Left cardiac atrium (tissue), 4 donors: ENCODE measurements around the gene PDGFD. TPM values are rescaled to one million over a fixed set of nuclear protein-coding genes. Genes with fewer than 3 reads are reported as not detected.

ENCODE experiments used
- ATAC-seq, 2 donors: fragments of 200-7000 bp; cut with Tn5 transposase; one replicate each; pipeline ENCODE4 v1.9.1; 2020; ENCODE audit warnings: mild to moderate bottlenecking in 2 of 2, moderate library complexity in 2 of 2
- DNase-seq: peaks from one replicate; pipeline ENCODE4 v3.0.0-alpha.2; 2020
- intact Hi-C, 2 donors: fragments of 100-400 bp; cut with DNase I; formaldehyde crosslinking; loops; one replicate each; pipeline versions ENCODE4 v1.14.1 to v1.15.1; 2022 to 2023
- total RNA-seq, 2 donors: library from RNA; stranded (reverse); fragmentation: NEBNext Ultra II Directional; extraction: Animal tissue kit (Norgen Biotek cat#: 25700); gene quantifications; one replicate each; pipeline ENCODE4 v1.2.1, GENCODE V29; 2021
- donor health status: DM: no; HTN: yes; CAD: no.
- donor health status: DM: no; HTN: yes; CAD: no; lungs with severe emphysema.
- donor health status: DM: yes; HTN: yes; CAD: no.
- donor health status: Dilated cardiomyopathy.

PDGFD gene
- total RNA-seq, 2 donors from 2014 or later: 8.7 to 17.3 TPM

GRCh38 chr11:103980108-103980507 lies 183.8 kb downstream of the PDGFD start:
- ATAC-seq: no peak

GRCh38 chr11:103978616-103979595 lies 185.0 kb downstream of the PDGFD start:
- intact Hi-C loops: no loop called here
- DNase-seq: no peak
- ATAC-seq: no peak

More at GRCh38 chr11:103980108-103980507, 183.8 kb downstream of the PDGFD start:
- intact Hi-C loops: no loop called here
- DNase-seq: no peak

- ATAC-seq: no peak
- intact Hi-C loops: no loop called here
- no peak for DNase-seq
Observed at GRCh38 chr11:103972013-103972412, 191.9 kb downstream of the PDGFD start.

GRCh38 chr11:103970701-103971249 lies 193.2 kb downstream of the PDGFD start:
- ATAC-seq: no peak
- no peak for DNase-seq
- intact Hi-C loops: no loop called here

GRCh38 chr11:103968685-103969084 lies 195.3 kb downstream of the PDGFD start:
- no peak for DNase-seq
- peak in 1 of 2 donors; percentile 53 for ATAC-seq
- intact Hi-C loops: no loop called here

- DNase-seq: no peak
- ATAC-seq: peak in 1 of 2 donors; percentile 47
- intact Hi-C loops: no loop called here
Observed at GRCh38 chr11:103967985-103968384, 196.0 kb downstream of the PDGFD start.

GRCh38 chr11:103964390-103964789 lies 199.6 kb downstream of the PDGFD start:
- ATAC-seq: no peak
- DNase-seq: no peak
- intact Hi-C loops: no loop called here

GRCh38 chr11:103963648-103964047 lies 200.3 kb downstream of the PDGFD start:
- intact Hi-C loops: no loop called here
- no peak for ATAC-seq

GRCh38 chr11:103961010-103961409 lies 202.9 kb downstream of the PDGFD start:
- ATAC-seq (no peak), DNase-seq (no peak)
- intact Hi-C loops: no loop called here

More at GRCh38 chr11:103963648-103964047, 200.3 kb downstream of the PDGFD start:
- no peak for DNase-seq

- DNase-seq (no peak), ATAC-seq (no peak)
- intact Hi-C loops: no loop called here
Observed at GRCh38 chr11:103960108-103960507, 203.8 kb downstream of the PDGFD start.

GRCh38 chr11:103959279-103959942 lies 204.5 kb downstream of the PDGFD start:
- ATAC-seq (no peak), DNase-seq (no peak)
- intact Hi-C loops: no loop called here

- ATAC-seq (no peak), DNase-seq (no peak)
- intact Hi-C loops: no loop called here
Observed at GRCh38 chr11:103958475-103959215, 205.3 kb downstream of the PDGFD start.

GRCh38 chr11:103953797-103954486 lies 210.0 kb downstream of the PDGFD start:
- intact Hi-C loops: no loop called here
- DNase-seq (no peak), ATAC-seq (no peak)

GRCh38 chr11:103949781-103950180 lies 214.2 kb downstream of the PDGFD start:
- ATAC-seq: no peak
- DNase-seq: no peak
- intact Hi-C loops: no loop called here

GRCh38 chr11:103948187-103948763 lies 215.7 kb downstream of the PDGFD start:
- DNase-seq: no peak
- ATAC-seq: no peak
- intact Hi-C loops: no loop called here

GRCh38 chr11:103947546-103947919 lies 216.4 kb downstream of the PDGFD start:
- ATAC-seq: peak; percentile 23 to 80
- no peak for DNase-seq
- intact Hi-C loops: no loop called here

- DNase-seq (no peak), ATAC-seq (peak in 1 of 2 donors; percentile 71)
- intact Hi-C loops: no loop called here
Observed at GRCh38 chr11:103946793-103947545, 217.0 kb downstream of the PDGFD start.
